Measurements from ENCODE around the gene ASS1.

DNA sequence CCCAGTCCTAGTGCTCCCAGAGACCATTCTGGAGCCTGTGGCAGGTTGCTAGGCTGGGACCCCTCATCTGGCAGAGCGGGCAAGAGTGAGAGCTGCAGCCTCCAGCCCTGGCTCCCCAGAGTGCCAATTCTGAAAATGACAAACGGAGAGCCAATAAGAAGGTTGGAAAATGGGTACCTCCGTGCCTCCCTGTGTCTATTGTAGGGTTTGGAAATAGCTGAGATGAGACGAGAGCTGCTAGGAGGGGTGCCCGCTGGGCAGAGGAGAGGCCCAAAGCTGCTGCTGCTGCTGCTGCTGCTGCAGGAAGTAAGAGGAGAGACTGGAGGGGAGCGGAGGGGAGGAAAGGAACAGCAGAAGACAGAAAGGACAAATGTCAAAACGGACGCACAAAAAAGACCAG lies 98.6 kb downstream of the ASS1 start:
- TF ChIP-seq, protein P1, sequence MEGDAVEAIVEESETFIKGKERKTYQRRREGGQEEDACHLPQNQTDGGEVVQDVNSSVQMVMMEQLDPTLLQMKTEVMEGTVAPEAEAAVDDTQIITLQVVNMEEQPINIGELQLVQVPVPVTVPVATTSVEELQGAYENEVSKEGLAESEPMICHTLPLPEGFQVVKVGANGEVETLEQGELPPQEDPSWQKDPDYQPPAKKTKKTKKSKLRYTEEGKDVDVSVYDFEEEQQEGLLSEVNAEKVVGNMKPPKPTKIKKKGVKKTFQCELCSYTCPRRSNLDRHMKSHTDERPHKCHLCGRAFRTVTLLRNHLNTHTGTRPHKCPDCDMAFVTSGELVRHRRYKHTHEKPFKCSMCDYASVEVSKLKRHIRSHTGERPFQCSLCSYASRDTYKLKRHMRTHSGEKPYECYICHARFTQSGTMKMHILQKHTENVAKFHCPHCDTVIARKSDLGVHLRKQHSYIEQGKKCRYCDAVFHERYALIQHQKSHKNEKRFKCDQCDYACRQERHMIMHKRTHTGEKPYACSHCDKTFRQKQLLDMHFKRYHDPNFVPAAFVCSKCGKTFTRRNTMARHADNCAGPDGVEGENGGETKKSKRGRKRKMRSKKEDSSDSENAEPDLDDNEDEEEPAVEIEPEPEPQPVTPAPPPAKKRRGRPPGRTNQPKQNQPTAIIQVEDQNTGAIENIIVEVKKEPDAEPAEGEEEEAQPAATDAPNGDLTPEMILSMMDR (IDR thresholded peaks at IDR 0.05): no peak
- no peak for TF ChIP-seq POLR2A (IDR thresholded peaks at IDR 0.05)
